Measurements from ENCODE around the gene LYPD3. TPM values are rescaled to one million over a fixed set of nuclear protein-coding genes. Genes with fewer than 3 reads are reported as not detected.

The LYPD3 gene
- total and polyA plus RNA-seq, 10 of the 15 experiments (the other 5 are each of a cell fraction or from before 2014, with no cell fraction given): 0.03 to 0.28 (median 0.12) TPM; not detected in 6

- POLR2A ChIA-PET: no interaction called here
- DNase-seq (ENCODE audit: low read depth, low spot score): no peak
- in situ Hi-C loops (cut with MboI) (no loop called here), intact Hi-C loops (cut with micrococcal nuclease; ENCODE audit: unreplicated experiment) (no loop called here)
- H4K20me1 ChIP-seq (ENCODE audit: control insufficient read depth, insufficient read depth): no peaks in the 10 kb centered on the region
- no peak for FAIRE-seq
- H3K4me2 ChIP-seq (ENCODE audit: control insufficient read depth, insufficient read depth): no peak overlapping the region
- RAD21 ChIA-PET (ENCODE audit: unreplicated experiment): no interaction called here
- H3K27ac ChIP-seq (ENCODE audit: control insufficient read depth, insufficient read depth): no peak overlapping the region
- SMC1A ChIA-PET (ENCODE audit: uncharacterized antibody, unreplicated experiment): no interaction called here
- no peaks in the 10 kb centered on the region for H3K27me3 ChIP-seq (replicated peaks in 1 of 2; ENCODE audit: control insufficient read depth in 2 of 2, insufficient read depth in 2 of 2, low read length in 1 of 2)
- ATAC-seq: no peak
- no peak overlapping the region for H3K4me3 ChIP-seq
- no peaks in the 10 kb centered on the region for H3K79me2 ChIP-seq (ENCODE audit: control insufficient read depth, insufficient read depth, low read length)
- WGBS (ENCODE audit: insufficient coverage, insufficient replicate concordance, low lambda C conversion rate, missing lambda C conversion rate): 82% methylated on average over 5 of the region's 5 CpGs
- H2AFZ ChIP-seq (ENCODE audit: control insufficient read depth, low read depth, low read length): no peak overlapping the region
- no peak overlapping the region for H3K9ac ChIP-seq (ENCODE audit: control insufficient read depth, insufficient read depth, low read length)
- BruUV-seq (replicated peaks): no TSS peak
- CTCF ChIA-PET: interaction anchor here (1.2 kb wide), 1 partner anchor 79 kb away, joined by 3 read pairs; no protein-coding TSS in a partner anchor
- no peaks in the 10 kb centered on the region; the same call in 2 of the 3 replicates for H3K9me3 ChIP-seq (replicated peaks; ENCODE audit: control insufficient read depth, insufficient read depth, low read length)
- TF ChIP-seq YY1 (IDR thresholded peaks at IDR 0.05; ENCODE audit: low read depth, low read length) (no peak), HSF1 (IDR thresholded peaks at IDR 0.05; ENCODE audit: low read depth, low read length) (no peak), NBN (IDR thresholded peaks at IDR 0.05) (no peak), CBX3 (IDR thresholded peaks at IDR 0.05; ENCODE audit: borderline replicate concordance, low read depth) (no peak), CHD2 (IDR thresholded peaks at IDR 0.05; ENCODE audit: borderline replicate concordance, low read depth, low read length) (no peak), LARP7 (IDR thresholded peaks at IDR 0.05) (no peak)
- no peaks in the 10 kb centered on the region for H3K4me1 ChIP-seq (ENCODE audit: control insufficient read depth, insufficient read depth, low read length)
- H3K36me3 ChIP-seq (ENCODE audit: control insufficient read depth in 2 of 2, insufficient read depth in 2 of 2, low read length in 1 of 2): peaks cover 0 to 5% of the 10 kb centered on the region in 2 experiments; a peak in 2 of 4 replicates
These were observed 45.9 kb upstream of the LYPD3 start for GRCh38 chr19:43511324-43511723.

- ChIA-PET RAD21 (ENCODE audit: unreplicated experiment) (interaction anchor here (0.6 kb wide), 1 partner anchor 1196 kb away, joined by 3 read pairs; no protein-coding TSS in a partner anchor), SMC1A (ENCODE audit: uncharacterized antibody, unreplicated experiment) (no interaction called here), POLR2A (no interaction called here), CTCF (interaction anchor here (1.2 to 2.4 kb wide), 3 partner anchors 8 to 78 kb away, joined by 3 to 20 read pairs (median 8); no protein-coding TSS in a partner anchor)
- no peaks in the 10 kb centered on the region for H3K27me3 ChIP-seq (replicated peaks in 1 of 2; ENCODE audit: control insufficient read depth in 2 of 2, insufficient read depth in 2 of 2, low read length in 1 of 2)
- 94% methylated on average over 9 of the region's 9 CpGs for WGBS (ENCODE audit: insufficient coverage, insufficient replicate concordance, low lambda C conversion rate, missing lambda C conversion rate)
- H3K9me3 ChIP-seq (replicated peaks; ENCODE audit: control insufficient read depth, insufficient read depth, low read length): no peaks in the 10 kb centered on the region
- in situ Hi-C loops (cut with MboI) (no loop called here), intact Hi-C loops (cut with micrococcal nuclease; ENCODE audit: unreplicated experiment) (no loop called here)
- DNase-seq (ENCODE audit: low read depth, low spot score) (no peak), FAIRE-seq (no peak), ATAC-seq (no peak)
- H3K27ac ChIP-seq (ENCODE audit: control insufficient read depth, insufficient read depth): no peak overlapping the region
- no peaks in the 10 kb centered on the region for H3K4me1 ChIP-seq (ENCODE audit: control insufficient read depth, insufficient read depth, low read length)
- no TSS peak for BruUV-seq (replicated peaks)
- no peak overlapping the region for H3K4me3 ChIP-seq
- H3K36me3 ChIP-seq (ENCODE audit: control insufficient read depth in 2 of 2, insufficient read depth in 2 of 2, low read length in 1 of 2): peaks cover 0 to 5% of the 10 kb centered on the region in 2 experiments; a peak in 2 of 4 replicates
- H3K79me2 ChIP-seq (ENCODE audit: control insufficient read depth, insufficient read depth, low read length): no peaks in the 10 kb centered on the region
- no peak overlapping the region for H3K9ac ChIP-seq (ENCODE audit: control insufficient read depth, insufficient read depth, low read length)
- no peak overlapping the region for H3K4me2 ChIP-seq (ENCODE audit: control insufficient read depth, insufficient read depth)
- H4K20me1 ChIP-seq (ENCODE audit: control insufficient read depth, insufficient read depth): no peaks in the 10 kb centered on the region
- no peak overlapping the region for H2AFZ ChIP-seq (ENCODE audit: control insufficient read depth, low read depth, low read length)
- TF ChIP-seq CHD1 (IDR thresholded peaks at IDR 0.05; ENCODE audit: low read depth, low read length) (no peak), HCFC1 (IDR thresholded peaks at IDR 0.05; ENCODE audit: low read length) (no peak), ATF2 (IDR thresholded peaks at IDR 0.05; ENCODE audit: low read length) (no peak), RUNX3 (IDR thresholded peaks at IDR 0.05; ENCODE audit: low read length) (no peak), FOXK2 (IDR thresholded peaks at IDR 0.05) (no peak), YY1 (IDR thresholded peaks at IDR 0.05; ENCODE audit: low read depth, low read length) (no peak), ZBTB33 (IDR thresholded peaks at IDR 0.05) (no peak), RB1 (IDR thresholded peaks at IDR 0.05; ENCODE audit: borderline replicate concordance) (no peak), IRF3 (IDR thresholded peaks at IDR 0.05) (no peak)
These were observed 45.3 kb upstream of the LYPD3 start for GRCh38 chr19:43510713-43511112.

All from GM12878 (cell line).